Measurements from ENCODE around the gene WNT5A.

DNA sequence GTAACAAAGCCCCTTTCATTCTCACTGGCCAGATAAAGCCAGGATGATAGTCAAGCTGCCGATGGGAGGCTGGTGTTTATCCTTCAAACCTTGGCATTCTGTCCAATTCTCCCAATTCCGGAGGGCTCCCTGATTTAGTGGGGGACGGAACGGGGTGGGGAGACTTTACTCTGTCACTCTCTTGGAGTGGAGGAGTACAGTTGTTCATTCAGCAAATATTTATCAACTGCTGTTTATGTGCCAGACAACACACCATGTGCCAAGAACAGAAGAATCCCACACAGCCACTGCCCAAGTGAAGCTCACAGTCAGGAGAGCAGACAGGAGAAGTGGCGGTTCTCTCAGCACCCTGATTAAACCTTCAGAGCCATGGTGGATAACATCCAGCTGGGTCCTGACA is 63.3 kb downstream of the WNT5A start:
- TF ChIP-seq, protein P1, sequence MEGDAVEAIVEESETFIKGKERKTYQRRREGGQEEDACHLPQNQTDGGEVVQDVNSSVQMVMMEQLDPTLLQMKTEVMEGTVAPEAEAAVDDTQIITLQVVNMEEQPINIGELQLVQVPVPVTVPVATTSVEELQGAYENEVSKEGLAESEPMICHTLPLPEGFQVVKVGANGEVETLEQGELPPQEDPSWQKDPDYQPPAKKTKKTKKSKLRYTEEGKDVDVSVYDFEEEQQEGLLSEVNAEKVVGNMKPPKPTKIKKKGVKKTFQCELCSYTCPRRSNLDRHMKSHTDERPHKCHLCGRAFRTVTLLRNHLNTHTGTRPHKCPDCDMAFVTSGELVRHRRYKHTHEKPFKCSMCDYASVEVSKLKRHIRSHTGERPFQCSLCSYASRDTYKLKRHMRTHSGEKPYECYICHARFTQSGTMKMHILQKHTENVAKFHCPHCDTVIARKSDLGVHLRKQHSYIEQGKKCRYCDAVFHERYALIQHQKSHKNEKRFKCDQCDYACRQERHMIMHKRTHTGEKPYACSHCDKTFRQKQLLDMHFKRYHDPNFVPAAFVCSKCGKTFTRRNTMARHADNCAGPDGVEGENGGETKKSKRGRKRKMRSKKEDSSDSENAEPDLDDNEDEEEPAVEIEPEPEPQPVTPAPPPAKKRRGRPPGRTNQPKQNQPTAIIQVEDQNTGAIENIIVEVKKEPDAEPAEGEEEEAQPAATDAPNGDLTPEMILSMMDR (conservative IDR thresholded peaks at IDR 0.05 in 1 of 2, IDR thresholded peaks at IDR 0.05 in 1 of 2; ENCODE audit: low read depth in 1 of 2, low read length in 2 of 2): no peak
- no peak for TF ChIP-seq EZH2 (IDR thresholded peaks at IDR 0.05; ENCODE audit: low read length, missing control alignments)
